ENCODE measurements around the gene NGF.

GRCh38 chr1:115257591-115257990 is 80.5 kb downstream of the NGF start:
- TF ChIP-seq CTCF (IDR thresholded peaks at IDR 0.05) (no peak), POLR2A (IDR thresholded peaks at IDR 0.05) (no peak)
